ENCODE data around the gene KCNJ16.

The KCNJ16 gene

GRCh38 chr17:70169709-70170597, 94.9 kb downstream of the KCNJ16 start:
- Histone ChIP-seq H3K4me3 (ENCODE audit: low read length) (peak overlapping the region; percentile 81), H3K27me3 (ENCODE audit: control insufficient read depth, insufficient read depth, low read length) (peaks cover 2% of the 10 kb centered on the region), H3K4me1 (ENCODE audit: control insufficient read depth, insufficient read depth, low read length) (peaks cover 8% of the 10 kb centered on the region), H3K36me3 (ENCODE audit: control insufficient read depth, insufficient read depth, low read length) (peaks cover 1% of the 10 kb centered on the region), H3K27ac (ENCODE audit: low read depth, low read length) (peak overlapping the region; percentile 27), H3K9ac (ENCODE audit: low read length) (no peak overlapping the region)

GRCh38 chr17:70171159-70171558, 96.1 kb downstream of the KCNJ16 start:
- peaks cover 2% of the 10 kb centered on the region for H3K27me3 ChIP-seq (ENCODE audit: control insufficient read depth, insufficient read depth, low read length)
- H3K4me1 ChIP-seq (ENCODE audit: control insufficient read depth, insufficient read depth, low read length) = peaks cover 8% of the 10 kb centered on the region
- H3K27ac ChIP-seq (ENCODE audit: low read depth, low read length) = no peak overlapping the region
- H3K9ac ChIP-seq (ENCODE audit: low read length) = no peak overlapping the region
- H3K36me3 ChIP-seq (ENCODE audit: control insufficient read depth, insufficient read depth, low read length) = peaks cover 10% of the 10 kb centered on the region
- no peak overlapping the region for H3K4me3 ChIP-seq (ENCODE audit: low read length)

GRCh38 chr17:70172449-70172848, 97.4 kb downstream of the KCNJ16 start:
- Histone ChIP-seq H3K27ac (ENCODE audit: low read depth, low read length) (no peak overlapping the region), H3K4me3 (ENCODE audit: low read length) (no peak overlapping the region), H3K27me3 (ENCODE audit: control insufficient read depth, insufficient read depth, low read length) (peaks cover 2% of the 10 kb centered on the region), H3K36me3 (ENCODE audit: control insufficient read depth, insufficient read depth, low read length) (peaks cover 10% of the 10 kb centered on the region), H3K4me1 (ENCODE audit: control insufficient read depth, insufficient read depth, low read length) (peaks cover 8% of the 10 kb centered on the region), H3K9ac (ENCODE audit: low read length) (no peak overlapping the region)

- H3K27ac ChIP-seq (ENCODE audit: low read depth, low read length) = no peak overlapping the region
- H3K9ac ChIP-seq (ENCODE audit: low read length) = no peak overlapping the region
These were observed 97.9 kb downstream of the KCNJ16 start for GRCh38 chr17:70172923-70173322.

GRCh38 chr17:70173681-70174080, 98.7 kb downstream of the KCNJ16 start:
- H3K9ac ChIP-seq (ENCODE audit: low read length) = no peak overlapping the region
- no peak overlapping the region for H3K27ac ChIP-seq (ENCODE audit: low read depth, low read length)
- H3K4me1 ChIP-seq (ENCODE audit: control insufficient read depth, insufficient read depth, low read length) = peaks cover 3% of the 10 kb centered on the region
- H3K4me3 ChIP-seq (ENCODE audit: low read length) = no peak overlapping the region
- H3K36me3 ChIP-seq (ENCODE audit: control insufficient read depth, insufficient read depth, low read length) = peaks cover 10% of the 10 kb centered on the region
- peaks cover 2% of the 10 kb centered on the region for H3K27me3 ChIP-seq (ENCODE audit: control insufficient read depth, insufficient read depth, low read length)

More at GRCh38 chr17:70172923-70173322, 97.9 kb downstream of the KCNJ16 start:
- H3K27me3 ChIP-seq (ENCODE audit: control insufficient read depth, insufficient read depth, low read length) = peaks cover 2% of the 10 kb centered on the region
- no peak overlapping the region for H3K4me3 ChIP-seq (ENCODE audit: low read length)
- peaks cover 4% of the 10 kb centered on the region for H3K4me1 ChIP-seq (ENCODE audit: control insufficient read depth, insufficient read depth, low read length)
- peaks cover 10% of the 10 kb centered on the region for H3K36me3 ChIP-seq (ENCODE audit: control insufficient read depth, insufficient read depth, low read length)

GRCh38 chr17:70181376-70181775, 106.4 kb downstream of the KCNJ16 start:
- H3K4me1 ChIP-seq (ENCODE audit: control insufficient read depth, insufficient read depth, low read length) = no peaks in the 10 kb centered on the region
- H3K9ac ChIP-seq (ENCODE audit: low read length) = no peak overlapping the region
- H3K36me3 ChIP-seq (ENCODE audit: control insufficient read depth, insufficient read depth, low read length) = no peaks in the 10 kb centered on the region
- no peak overlapping the region for H3K4me3 ChIP-seq (ENCODE audit: low read length)
- H3K27ac ChIP-seq (ENCODE audit: low read depth, low read length) = no peak overlapping the region
- H3K27me3 ChIP-seq (ENCODE audit: control insufficient read depth, insufficient read depth, low read length) = no peaks in the 10 kb centered on the region

GRCh38 chr17:70181866-70182265, 106.8 kb downstream of the KCNJ16 start:
- Histone ChIP-seq H3K9ac (ENCODE audit: low read length) (no peak overlapping the region), H3K4me1 (ENCODE audit: control insufficient read depth, insufficient read depth, low read length) (no peaks in the 10 kb centered on the region), H3K36me3 (ENCODE audit: control insufficient read depth, insufficient read depth, low read length) (no peaks in the 10 kb centered on the region), H3K4me3 (ENCODE audit: low read length) (no peak overlapping the region), H3K27ac (ENCODE audit: low read depth, low read length) (no peak overlapping the region), H3K27me3 (ENCODE audit: control insufficient read depth, insufficient read depth, low read length) (no peaks in the 10 kb centered on the region)

- Histone ChIP-seq H3K36me3 (ENCODE audit: control insufficient read depth, insufficient read depth, low read length) (no peaks in the 10 kb centered on the region), H3K9ac (ENCODE audit: low read length) (no peak overlapping the region), H3K27me3 (ENCODE audit: control insufficient read depth, insufficient read depth, low read length) (no peaks in the 10 kb centered on the region), H3K4me3 (ENCODE audit: low read length) (no peak overlapping the region), H3K4me1 (ENCODE audit: control insufficient read depth, insufficient read depth, low read length) (no peaks in the 10 kb centered on the region), H3K27ac (ENCODE audit: low read depth, low read length) (no peak overlapping the region)
These were observed 108.5 kb downstream of the KCNJ16 start for GRCh38 chr17:70183508-70183907.

GRCh38 chr17:70184207-70184606, 109.2 kb downstream of the KCNJ16 start:
- no peaks in the 10 kb centered on the region for H3K36me3 ChIP-seq (ENCODE audit: control insufficient read depth, insufficient read depth, low read length)
- no peak overlapping the region for H3K27ac ChIP-seq (ENCODE audit: low read depth, low read length)
- H3K4me1 ChIP-seq (ENCODE audit: control insufficient read depth, insufficient read depth, low read length) = no peaks in the 10 kb centered on the region
- H3K4me3 ChIP-seq (ENCODE audit: low read length) = no peak overlapping the region
- no peaks in the 10 kb centered on the region for H3K27me3 ChIP-seq (ENCODE audit: control insufficient read depth, insufficient read depth, low read length)
- H3K9ac ChIP-seq (ENCODE audit: low read length) = no peak overlapping the region

- H3K27ac ChIP-seq (ENCODE audit: low read depth, low read length) = no peak overlapping the region
- no peaks in the 10 kb centered on the region for H3K4me1 ChIP-seq (ENCODE audit: control insufficient read depth, insufficient read depth, low read length)
- no peak overlapping the region for H3K9ac ChIP-seq (ENCODE audit: low read length)
- H3K4me3 ChIP-seq (ENCODE audit: low read length) = no peak overlapping the region
- no peaks in the 10 kb centered on the region for H3K36me3 ChIP-seq (ENCODE audit: control insufficient read depth, insufficient read depth, low read length)
- no peaks in the 10 kb centered on the region for H3K27me3 ChIP-seq (ENCODE audit: control insufficient read depth, insufficient read depth, low read length)
These were observed 109.7 kb downstream of the KCNJ16 start for GRCh38 chr17:70184770-70185169.

Measured in rectal smooth muscle tissue (tissue), 1 donor.